ENCODE results near the gene SCUBE3. TPM values are rescaled to one million over a fixed set of nuclear protein-coding genes. Genes with fewer than 3 reads are reported as not detected.

The SCUBE3 gene
- total and polyA plus RNA-seq, 2 of the 8 experiments (the other 6 are each of a cell fraction or from before 2014, with no cell fraction given), result 0.80 to 1.0 TPM

GRCh38 chr6:35208419-35208818 is 5.3 kb upstream of the SCUBE3 start:
- no peaks in the 10 kb centered on the region for H3K9me3 ChIP-seq (ENCODE audit: insufficient read depth in 2 of 2, low read depth in 1 of 2, low read length in 1 of 2)
- H2BK20ac ChIP-seq (ENCODE audit: low read length), result no peak overlapping the region
- peaks cover 0 to 6% (median 4%) of the 10 kb centered on the region in 4 experiments; a peak in 5 of 7 replicates for H3K4me1 ChIP-seq (replicated peaks in 1 of 4; ENCODE audit: control insufficient read depth in 3 of 4, insufficient read depth in 4 of 4, low read length in 3 of 4)
- no peak overlapping the region for H2AFZ ChIP-seq (ENCODE audit: low read length)
- ChIA-PET CTCF (ENCODE audit: partially characterized antibody) (interaction anchor here (0.6 to 19.7 kb wide), 13 partner anchors 3 to 450 kb away, joined by 3 to 219 read pairs (median 4); partner anchors contain the start of genes SCUBE3 and TCP11), POLR2A (ENCODE audit: partially characterized antibody) (interaction anchor here (1.0 kb wide), 1 partner anchor 11 kb away, joined by 5 read pairs; no protein-coding TSS in a partner anchor)
- DNase-seq (ENCODE audit: low read depth in 1 of 2, low spot score in 2 of 2) (no peak), FAIRE-seq (no peak)
- H3K4ac ChIP-seq (replicated peaks; ENCODE audit: insufficient read length, low read depth, low read length), result no peak overlapping the region
- H3K14ac ChIP-seq (ENCODE audit: insufficient read length), result no peak overlapping the region
- no peak overlapping the region for H3K27ac ChIP-seq (ENCODE audit: low read depth, low read length)
- H3K79me2 ChIP-seq (ENCODE audit: control insufficient read depth in 1 of 2, insufficient read depth in 2 of 2, low read length in 2 of 2), result no peaks in the 10 kb centered on the region
- no peak overlapping the region for H2BK12ac ChIP-seq (ENCODE audit: low read depth, low read length)
- no peak overlapping the region for H4K8ac ChIP-seq (ENCODE audit: extremely low read depth, insufficient read depth, low read length)
- no peak overlapping the region for H3K56ac ChIP-seq (replicated peaks; ENCODE audit: insufficient read length, low read depth, low read length)
- H3K79me1 ChIP-seq (ENCODE audit: low read depth, low read length), result no peaks in the 10 kb centered on the region
- H3K36me3 ChIP-seq (ENCODE audit: control insufficient read depth in 2 of 4, insufficient read depth in 4 of 4, low read length in 3 of 4), result no peaks in the 10 kb centered on the region
- H2BK120ac ChIP-seq (replicated peaks; ENCODE audit: low read depth, low read length), result no peak overlapping the region
- H3K23ac ChIP-seq (ENCODE audit: insufficient read length), result no peak overlapping the region
- H3K23me2 ChIP-seq (ENCODE audit: low read depth, low read length), result peaks cover 5% of the 10 kb centered on the region; the same call in 1 of the 2 replicates
- H3K9ac ChIP-seq (replicated peaks in 1 of 4; ENCODE audit: extremely low read depth in 1 of 4, low read depth in 3 of 4, low read length in 3 of 4), result no peak overlapping the region
- no peak overlapping the region for H3K4me2 ChIP-seq (ENCODE audit: insufficient read depth in 1 of 2, low read depth in 2 of 2, low read length in 2 of 2)
- no peak overlapping the region for H2AK5ac ChIP-seq (ENCODE audit: low read depth, low read length)
- peaks cover 0 to 6% of the 10 kb centered on the region in 2 experiments for H4K20me1 ChIP-seq (replicated peaks in 1 of 2; ENCODE audit: control insufficient read depth in 1 of 2, insufficient read depth in 2 of 2, low read length in 2 of 2)
- peaks cover 29 to 67% (median 56%) of the 10 kb centered on the region in 4 experiments for H3K27me3 ChIP-seq (replicated peaks in 1 of 4; ENCODE audit: control insufficient read depth in 3 of 4, extremely low read depth in 1 of 4, insufficient read depth in 3 of 4, low read length in 3 of 4)
- 58% methylated on average over 4 of the region's 4 CpGs; no CpG with 5 or more reads in 1 of the 2 experiments for WGBS, 2 experiments (ENCODE audit: extremely low coverage in 1 of 2, insufficient coverage in 1 of 2, insufficient read length in 1 of 2, insufficient replicate concordance in 2 of 2, low coverage in 1 of 2, low lambda C conversion rate in 2 of 2, missing lambda C conversion rate in 1 of 2)
- H3K18ac ChIP-seq (ENCODE audit: extremely low read depth, low read length), result no peak overlapping the region
- no peak overlapping the region for H4K5ac ChIP-seq (ENCODE audit: insufficient read length, low read depth, low read length)
- H2BK15ac ChIP-seq (ENCODE audit: low read length), result no peak overlapping the region
- H2BK5ac ChIP-seq (ENCODE audit: low read depth, low read length), result no peak overlapping the region
- no peak overlapping the region for H3K4me3 ChIP-seq (ENCODE audit: extremely low read depth in 1 of 4, insufficient read depth in 2 of 4, low read depth in 3 of 4, low read length in 4 of 4)
- no peak overlapping the region for H4K91ac ChIP-seq (replicated peaks; ENCODE audit: insufficient read length, low read length)
- TF ChIP-seq SAP30 (IDR thresholded peaks at IDR 0.05; ENCODE audit: insufficient read depth, insufficient replicate concordance, low read length) (no peak), RXRA (IDR thresholded peaks at IDR 0.05; ENCODE audit: insufficient read depth, low read depth, low read length) (no peak), ASH2L (IDR thresholded peaks at IDR 0.05; ENCODE audit: low read length) (no peak), USF2 (IDR thresholded peaks at IDR 0.05; ENCODE audit: low read length) (no peak), SP1 (IDR thresholded peaks at IDR 0.05; ENCODE audit: low read depth, low read length) (no peak), CEBPB (IDR thresholded peaks at IDR 0.05; ENCODE audit: low read depth, low read length) (no peak), CREB1 (IDR thresholded peaks at IDR 0.05) (no peak), HDAC2 (IDR thresholded peaks at IDR 0.05; ENCODE audit: borderline replicate concordance in 1 of 2, low read depth in 2 of 2, low read length in 2 of 2) (no peak), ATF2 (IDR thresholded peaks at IDR 0.05; ENCODE audit: low read length) (no peak), POU5F1 (IDR thresholded peaks at IDR 0.05; ENCODE audit: low read depth, low read length) (no peak), CBX5 (IDR thresholded peaks at IDR 0.05; ENCODE audit: low read depth, low read length) (no peak)

All from H1 (cell line).